Activated CD8-positive, alpha-beta memory T cell treated with anti-CD3 and anti-CD28 coated beads for 48 hours (primary cell): ENCODE results near the gene H2AZ1.
"Not testable (repeated sequence)": the region's sequence is repeated elsewhere in the genome, so short reads cannot be mapped to it uniquely, and the experiment has no call there.

ENCODE experiments used
- DNase-seq, 3 experiments: peaks; one replicate each; pipeline ENCODE4 v3.0.0-alpha.2; 2020; ENCODE audit warnings: low read depth in 2 of 3, low spot score in 2 of 3

The H2AZ1 gene

DNA sequence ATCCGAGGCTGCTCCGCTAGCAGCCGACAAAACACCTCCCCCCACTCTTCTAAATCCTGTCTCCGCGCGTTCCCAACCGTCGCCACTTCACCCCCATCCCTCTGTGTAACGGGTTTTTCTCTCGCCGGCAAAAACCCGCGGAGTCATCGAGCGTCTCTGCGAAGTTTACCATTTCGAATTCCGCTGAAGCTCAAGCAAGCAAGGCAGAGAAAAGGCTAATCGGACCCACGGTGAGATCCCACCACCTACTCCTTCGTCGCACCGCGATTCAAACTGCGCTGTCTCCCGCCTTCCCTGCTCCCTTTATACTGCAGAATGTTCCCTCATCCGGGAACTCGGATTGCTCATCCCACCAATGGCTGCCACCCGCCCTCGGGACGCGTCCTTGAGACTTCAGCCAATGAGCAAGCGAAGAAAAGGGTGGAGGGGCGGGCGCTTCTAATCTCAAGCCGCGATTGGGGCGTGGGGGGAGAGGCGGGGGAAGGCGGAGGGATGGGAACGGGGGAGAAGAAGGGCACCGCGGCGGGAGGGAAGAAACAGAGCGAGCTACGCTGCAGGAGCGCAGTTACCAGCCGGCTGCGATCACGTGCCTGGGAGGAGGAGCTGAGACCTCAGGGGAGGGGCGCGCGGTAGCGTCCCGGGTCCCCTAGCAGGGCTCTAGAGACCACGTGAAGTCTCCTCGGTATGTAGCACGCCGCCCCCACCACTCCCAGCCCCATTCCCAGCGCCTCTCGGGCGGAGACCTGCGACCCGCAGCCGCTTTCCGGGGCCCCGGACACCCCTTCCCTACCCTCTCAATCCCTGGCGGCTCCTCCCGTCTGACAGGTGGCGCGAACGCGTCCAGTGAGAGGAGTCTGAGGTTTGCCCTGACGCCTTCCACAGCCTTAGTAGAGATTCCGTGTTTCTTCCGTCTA, at the start of gene H2AZ1:
TSS of gene H2AZ1 (minus strand) at position 277 of the 914 bp plus-strand sequence. CDS start at position 172, 105 bp downstream.
- DNase-seq, result peak; percentile 85 to 91 (median 90)

DNA sequence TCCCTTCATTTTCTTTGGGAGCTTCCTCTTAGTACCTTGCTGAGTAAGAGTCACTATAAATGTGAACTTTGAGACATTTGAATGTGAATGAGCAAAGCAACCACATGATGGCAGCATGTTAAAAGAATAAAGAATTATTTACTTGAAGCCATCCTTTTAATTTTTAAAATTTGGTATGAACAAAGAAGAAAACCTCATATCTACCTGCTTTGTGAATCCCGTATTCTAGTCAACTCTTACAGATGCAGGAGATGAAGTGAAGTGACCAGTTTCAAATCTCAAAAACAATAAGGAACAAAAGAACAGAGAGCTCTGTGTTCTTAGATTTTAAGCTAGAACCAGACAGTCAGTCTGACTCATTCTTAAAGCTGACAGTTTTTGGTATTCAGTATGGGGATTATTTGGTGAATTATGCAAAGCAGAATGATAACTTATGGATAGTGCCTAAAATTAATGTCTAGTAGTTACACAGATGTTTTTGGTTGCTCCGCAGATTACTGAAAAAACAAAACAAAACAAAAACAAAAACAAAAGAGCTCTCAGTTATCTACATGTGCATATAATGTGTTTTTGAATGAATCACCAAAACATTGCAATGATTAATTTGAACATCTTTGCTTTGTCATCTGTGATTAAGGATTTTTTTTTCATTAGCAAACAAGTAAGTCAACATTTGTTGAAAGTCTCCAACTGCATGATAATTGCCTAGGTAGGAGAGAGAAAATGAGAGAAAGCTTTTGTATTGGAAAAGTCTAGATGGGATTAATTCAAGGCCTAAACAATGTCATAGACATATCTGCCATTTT, 48.2 kb upstream of the H2AZ1 start:
- no peak for DNase-seq

DNA sequence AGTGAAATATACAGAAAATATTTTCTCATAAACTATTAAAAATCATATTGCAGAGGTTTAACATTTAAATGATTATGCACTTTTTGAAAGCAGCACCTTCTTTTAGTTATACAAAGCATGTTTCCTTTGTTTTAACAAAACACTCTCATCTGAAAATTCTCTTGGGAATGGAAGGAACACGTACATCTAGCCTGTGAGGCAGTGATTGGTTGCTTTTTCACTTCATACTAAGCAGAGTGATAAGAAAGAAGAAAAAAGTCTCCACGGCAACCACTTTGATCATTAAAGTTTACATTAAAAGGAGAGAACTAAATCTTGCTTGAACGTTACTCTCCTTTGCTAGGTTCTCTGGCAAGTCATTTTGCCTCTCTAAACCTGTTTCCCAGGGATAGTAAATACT, 41.7 kb upstream of the H2AZ1 start:
- DNase-seq, result no peak

DNA sequence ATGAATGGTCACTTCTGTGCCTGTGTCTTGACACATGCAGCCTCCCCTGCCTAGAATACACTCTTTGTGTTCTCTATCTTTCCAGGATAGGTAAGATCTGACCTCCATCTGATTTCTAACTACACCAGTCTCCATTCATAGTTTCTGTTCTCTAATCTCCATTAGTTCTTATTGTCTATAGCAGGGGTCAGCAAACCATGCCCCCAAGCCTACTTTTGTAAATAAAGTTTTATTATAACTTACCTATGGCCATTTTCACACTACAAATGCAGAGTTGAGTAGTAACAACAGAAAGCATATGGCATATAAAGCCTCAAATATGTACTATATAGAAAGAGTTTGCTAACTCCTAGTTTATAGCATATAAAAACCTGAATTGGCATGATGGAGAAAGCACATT, 37.6 kb upstream of the H2AZ1 start:
- no peak for DNase-seq

DNA sequence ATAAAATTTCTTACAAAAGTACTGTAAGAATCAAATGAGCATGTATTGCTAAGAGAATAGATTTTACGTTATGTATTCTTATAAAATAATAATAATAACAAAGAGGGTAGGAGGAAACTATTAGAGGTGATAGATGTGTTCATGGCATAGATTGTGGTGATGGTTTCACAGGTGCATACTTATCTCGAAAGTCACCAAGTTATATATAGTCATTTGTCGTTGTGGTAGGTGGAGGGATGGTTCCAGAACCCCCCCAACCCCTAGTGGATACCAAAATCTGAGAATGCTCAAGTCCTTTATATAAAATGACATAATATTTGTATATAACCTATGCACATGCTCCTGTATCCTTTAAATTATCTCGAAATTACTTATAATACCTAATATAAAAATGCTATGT, 36.7 kb upstream of the H2AZ1 start:
- no peak for DNase-seq

DNA sequence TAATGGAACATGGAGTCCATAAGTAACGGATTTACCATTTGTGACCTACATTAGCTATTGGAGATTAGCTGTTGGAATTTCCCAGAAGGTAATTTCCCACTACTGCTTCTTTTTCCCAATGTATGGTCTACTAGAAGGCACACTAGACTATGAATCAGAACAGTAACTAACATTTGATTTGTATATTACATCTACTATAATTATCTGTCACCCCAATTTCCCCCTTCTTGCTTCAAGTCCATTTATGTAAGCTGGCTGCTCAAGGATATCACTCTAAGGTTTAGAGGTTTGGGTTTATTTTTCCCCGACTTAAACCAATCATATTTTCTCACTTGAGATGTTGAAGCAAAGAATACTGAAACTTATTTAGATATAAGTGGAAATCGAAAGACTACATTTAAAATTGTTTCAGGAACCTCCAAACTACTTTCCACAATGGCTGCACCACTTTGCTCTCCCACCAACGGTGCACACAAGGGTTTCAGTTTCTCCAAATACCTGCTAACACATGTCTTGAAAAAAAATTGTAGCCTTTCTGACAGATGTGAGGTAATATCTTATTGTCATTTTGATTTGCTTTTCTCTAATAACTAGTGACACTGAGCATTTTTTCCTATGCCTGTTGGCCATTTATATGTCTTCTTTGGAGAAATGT, 33.3 kb upstream of the H2AZ1 start:
- no peak for DNase-seq

DNA sequence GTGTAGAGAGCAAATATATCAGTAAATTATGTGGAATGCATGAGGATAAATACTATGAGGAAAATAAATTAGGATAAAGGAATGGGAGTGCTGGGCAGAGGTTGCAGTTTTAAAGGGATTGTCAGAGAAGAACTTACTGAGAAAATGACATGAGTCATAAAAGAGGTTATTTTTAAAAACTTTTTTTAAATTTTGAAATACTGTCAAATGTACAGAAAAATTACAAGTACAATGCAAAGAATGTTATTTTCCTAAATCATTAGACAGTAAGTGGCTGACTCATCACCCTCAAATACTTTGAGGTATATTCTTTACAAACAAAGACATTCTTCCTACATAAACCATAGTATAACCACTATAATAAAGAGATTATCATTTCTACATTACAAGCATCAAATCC, 29.8 kb upstream of the H2AZ1 start:
- no peak for DNase-seq

DNA sequence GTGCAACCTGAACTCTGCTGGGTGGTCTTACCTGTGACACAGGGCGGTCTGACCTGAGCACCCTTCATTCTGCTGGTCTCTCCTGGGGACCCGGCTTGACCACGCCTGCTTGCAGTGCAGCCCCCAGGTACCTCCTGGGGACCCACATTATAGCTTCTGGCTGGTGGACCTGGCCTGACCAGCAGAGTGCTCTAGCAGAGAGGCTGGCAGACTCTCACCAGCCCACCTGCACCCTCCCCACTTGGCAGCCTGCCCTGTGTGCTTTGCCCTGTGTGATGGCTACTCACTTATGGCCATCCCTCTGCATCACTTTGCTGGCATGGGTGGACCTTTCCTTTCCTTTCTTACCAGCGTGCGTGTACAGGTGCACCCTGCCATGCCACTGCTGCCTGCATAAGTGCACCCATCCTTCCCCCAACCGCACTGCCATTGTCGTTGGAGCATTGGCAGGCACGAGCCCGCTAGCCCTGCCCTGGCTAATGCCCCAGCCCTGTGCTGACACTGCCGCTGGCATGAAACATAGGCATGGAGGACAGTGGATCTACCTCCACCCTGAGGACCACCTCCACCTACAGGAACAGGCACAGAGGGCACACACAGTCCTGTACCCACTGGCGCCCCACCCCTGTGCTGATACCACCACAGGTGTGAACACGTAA, 21.5 kb upstream of the H2AZ1 start:
- no peak for DNase-seq

DNA sequence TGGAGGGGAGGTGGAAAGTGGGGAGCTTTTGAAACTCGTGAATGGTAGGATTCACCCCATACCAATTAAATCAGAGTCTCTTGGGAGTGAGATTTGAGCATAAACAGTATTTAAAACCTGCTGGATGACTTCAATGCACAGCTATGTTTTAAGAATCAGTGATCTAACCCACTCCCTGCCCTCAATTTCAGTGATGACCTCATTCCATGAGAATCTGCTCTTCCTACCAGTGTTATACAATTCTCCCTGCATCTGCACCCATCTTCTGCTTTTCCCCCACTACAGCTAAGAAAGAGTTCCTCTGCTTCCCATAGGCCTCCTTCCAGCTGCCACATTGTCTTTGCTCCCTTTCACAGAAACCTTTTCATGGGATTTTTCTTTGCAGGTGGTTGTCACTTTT, 18.3 kb upstream of the H2AZ1 start:
- DNase-seq, result no peak

DNA sequence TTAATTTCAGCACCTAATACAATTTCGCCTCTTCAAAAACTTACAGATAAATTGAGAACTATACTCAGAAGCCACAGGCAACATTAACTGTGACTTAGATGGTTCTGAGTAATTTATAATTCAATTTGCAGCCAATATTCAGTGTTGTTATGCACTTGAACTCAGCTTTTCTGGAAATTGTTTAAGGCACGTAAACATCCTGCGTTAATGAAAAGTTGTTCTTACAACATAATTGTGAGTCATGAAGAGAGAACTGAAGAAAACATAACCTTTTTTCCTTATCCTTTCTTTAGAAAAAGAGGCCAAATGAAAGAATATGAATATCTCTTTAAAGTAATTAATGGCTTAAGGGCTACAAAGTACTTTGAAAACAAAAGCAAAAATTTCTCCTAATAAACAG, 16.6 kb upstream of the H2AZ1 start:
- no peak for DNase-seq

DNA sequence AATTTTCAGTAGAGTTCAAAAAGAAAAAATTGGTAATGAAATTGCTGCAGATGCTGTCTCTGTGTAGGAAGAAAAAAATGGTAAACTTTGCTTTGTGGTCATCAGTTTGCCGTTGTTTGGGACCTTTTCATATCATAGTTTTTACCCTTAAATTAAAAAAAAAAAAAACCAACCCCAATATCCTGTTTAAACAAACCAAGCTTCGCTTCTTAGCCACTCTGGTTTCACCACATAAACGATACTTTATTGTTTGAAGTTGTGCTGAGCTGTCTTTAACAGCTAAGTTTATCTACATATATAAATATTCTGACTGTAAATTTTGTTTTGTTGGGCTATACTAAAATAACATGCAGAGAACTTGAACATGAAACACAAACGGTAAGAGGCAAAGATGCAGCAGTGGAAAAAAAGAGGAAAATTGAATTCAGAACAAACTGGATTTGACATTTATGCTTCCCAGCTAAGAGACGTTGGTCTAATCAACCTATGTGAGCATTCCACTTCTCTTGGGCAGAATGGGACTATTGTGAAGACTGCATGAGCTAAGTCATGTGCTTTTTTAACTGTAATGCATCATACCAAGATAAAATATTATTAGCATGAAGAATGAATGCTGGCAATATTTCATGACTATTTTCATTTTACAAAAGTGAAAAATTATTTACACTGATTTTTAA, 15.7 kb upstream of the H2AZ1 start:
- no peak for DNase-seq

DNA sequence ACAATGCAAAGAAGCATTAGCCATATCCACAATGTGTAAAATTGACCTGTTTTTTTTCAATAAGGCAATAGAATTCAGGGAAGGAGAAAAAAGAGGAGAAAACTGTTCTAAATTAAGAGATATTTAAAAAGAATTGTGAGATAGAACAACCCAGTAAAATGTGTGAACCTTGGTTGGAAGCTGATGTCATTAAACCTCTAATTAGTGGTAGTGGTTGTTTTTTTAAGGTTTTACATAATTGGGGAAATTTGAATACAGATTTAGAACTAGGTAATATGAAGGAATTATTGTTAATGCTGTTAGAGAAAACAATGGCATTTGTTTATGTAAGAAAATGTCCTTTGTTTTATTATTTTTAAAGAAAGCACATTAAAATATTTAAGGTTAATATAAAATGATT, 15.1 kb upstream of the H2AZ1 start:
- no peak for DNase-seq

DNA sequence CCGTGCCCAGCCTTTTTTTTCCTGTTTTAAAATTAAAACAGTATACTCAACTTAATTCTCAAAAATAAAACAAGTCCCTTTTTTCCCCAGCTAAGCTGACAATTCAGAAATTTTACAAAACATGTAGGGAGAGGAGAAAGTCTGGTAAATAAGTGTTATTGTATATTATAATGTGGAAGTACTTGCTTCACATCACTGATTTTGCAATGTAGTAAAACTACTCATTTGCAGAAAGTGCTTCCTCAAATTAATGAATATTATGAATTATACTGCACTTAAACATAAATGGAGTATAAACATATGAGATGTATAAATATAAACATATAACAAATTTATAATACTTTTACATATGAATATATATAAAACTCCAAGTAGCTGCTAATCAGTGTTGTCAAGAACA, 11.6 kb upstream of the H2AZ1 start:
- DNase-seq, result no peak

DNA sequence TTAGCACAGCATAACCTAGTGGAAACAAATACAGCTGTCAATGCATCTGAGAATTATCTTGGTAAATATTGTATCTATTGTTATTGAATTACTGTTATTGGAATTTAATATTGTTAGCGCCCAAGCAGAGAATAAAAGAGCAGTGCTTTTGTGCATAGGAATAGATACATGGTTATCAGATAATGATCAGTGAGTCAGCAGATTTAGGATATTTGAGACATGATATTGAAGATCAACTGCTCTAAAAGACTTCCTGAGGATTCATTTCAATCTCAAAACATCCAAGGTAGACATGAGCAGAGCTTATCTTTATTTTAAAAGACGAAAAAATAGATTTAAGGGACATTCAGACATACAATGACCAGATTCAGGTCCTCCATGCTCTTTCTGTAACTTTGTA, 10.6 kb upstream of the H2AZ1 start:
- DNase-seq, result no peak

DNA sequence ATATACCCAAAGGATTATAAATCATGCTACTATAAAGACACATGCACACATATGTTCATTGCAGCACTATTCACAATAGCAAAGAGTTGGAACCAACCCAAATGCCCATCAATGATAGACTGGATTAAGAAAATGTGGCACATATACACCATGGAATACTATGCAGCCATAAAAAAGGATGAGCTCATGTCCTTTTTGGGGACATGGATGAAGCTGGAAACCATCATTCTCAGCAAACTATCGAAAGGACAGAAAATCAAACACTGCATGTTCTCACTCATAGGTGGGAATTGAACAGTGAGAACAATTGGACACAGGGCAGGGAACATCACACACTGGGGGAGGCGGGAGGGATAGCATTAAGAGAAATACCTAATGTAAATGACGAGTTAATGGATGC, 8.1 kb upstream of the H2AZ1 start:
- not testable (repeated sequence) for DNase-seq

DNA sequence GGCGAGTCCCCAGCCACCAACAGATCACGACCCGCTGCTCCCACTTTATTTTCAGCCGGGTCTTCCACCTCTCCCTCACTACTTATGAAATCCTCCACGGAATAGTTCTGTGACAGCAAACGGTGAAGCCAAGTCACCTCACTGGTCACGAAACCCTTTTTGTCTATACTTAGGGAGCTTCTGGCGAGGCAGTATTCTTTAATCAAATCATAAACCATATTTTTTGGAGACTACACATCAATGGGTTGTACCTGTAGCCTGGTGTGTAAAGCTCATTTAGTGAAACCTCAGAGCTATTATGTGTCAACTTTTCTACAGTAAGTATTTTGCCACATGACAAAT, 809 bp upstream of the H2AZ1 start:
- no peak for DNase-seq

DNA sequence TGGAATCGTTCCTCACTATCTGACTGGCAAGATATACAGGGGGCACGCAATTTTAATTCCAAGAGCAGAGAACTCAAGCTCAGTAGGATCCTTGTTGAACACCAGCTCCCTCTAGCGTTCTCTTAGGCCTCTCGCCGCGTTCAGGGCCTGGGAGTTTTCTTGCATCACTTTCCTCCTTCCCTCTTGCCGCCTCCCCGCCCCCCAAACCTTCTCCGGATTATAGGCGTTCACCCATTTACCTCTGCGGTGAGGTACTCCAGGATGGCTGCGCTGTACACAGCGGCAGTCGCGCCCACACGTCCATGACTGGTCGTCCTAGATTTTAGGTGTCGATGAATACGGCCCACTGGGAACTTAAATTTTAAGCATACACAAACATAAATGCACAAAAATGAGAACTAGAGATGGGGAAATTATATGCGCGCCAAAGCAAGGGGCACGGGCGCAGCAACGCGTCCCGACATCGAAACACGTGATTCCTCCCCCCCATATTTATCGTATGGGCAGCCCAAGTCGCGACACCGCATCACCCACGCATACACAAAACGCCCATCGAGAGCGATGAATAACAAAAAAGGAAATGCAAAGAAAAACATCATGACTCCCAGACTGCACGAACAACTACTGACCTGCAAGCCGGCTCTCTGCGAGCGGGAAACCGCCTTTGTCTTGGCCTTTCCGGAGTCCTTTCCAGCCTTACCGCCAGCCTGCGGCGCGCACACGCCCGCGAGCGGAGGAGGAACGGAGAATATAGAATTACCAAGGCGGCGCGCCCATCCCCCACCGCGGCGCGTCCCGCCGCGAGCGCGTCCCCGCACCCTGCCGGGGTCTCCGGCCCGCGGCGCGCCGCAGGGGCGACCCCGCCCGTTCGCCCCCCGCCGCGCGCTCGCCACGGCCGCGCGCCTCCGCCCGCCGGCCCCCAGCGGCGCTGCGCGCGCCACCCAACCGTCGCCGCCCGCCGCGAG, 759 bp downstream of the H2AZ1 start:
- peak; percentile 60 to 78 (median 76) for DNase-seq

DNA sequence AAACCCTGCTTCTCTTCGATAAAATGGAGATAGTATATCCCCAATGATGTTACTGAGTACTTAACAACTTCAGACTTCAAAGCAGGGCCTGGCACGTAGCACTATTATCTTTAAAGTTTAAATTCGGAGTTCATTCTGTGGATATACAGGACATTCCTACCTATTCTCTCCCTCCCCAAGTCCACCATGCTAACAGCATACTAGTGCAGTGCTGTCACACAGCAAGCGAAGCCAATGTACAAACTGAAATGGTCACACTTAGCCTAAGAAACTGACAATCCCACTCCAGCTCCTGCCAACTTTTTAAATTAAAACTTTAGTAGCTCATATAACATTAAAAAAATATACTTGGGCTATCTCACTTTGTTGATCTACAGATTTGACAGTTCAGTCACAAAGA, 2.5 kb downstream of the H2AZ1 start:
- no peak for DNase-seq

DNA sequence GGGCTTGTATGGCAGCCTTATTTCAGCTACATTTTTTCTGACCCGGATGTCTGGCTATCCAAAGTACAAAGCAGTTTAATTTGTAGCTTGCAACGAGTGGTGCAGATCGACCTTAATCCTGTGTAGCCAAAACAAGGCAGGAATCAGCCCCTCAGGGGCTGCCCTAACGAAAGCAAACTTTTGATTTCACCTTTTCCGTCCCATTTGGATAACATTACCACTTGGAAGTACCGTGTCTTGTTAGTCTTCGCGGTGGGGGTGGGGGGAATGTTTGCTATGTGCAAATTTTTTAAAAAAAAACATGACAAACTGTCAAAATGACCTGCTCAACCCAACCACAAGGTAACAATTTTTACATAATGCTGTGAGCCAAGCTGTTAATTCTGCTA, 2.9 kb downstream of the H2AZ1 start:
- DNase-seq, result no peak
